K562 (cell line): Measurements from ENCODE around the gene LRRC26. TPM values are rescaled to one million over a fixed set of nuclear protein-coding genes. Genes with fewer than 3 reads are reported as not detected.
A peak's percentile ranks its signal among the peaks of the same experiment; 100 is the strongest.

Source experiments
- CREBBP ChIP-seq: IDR thresholded peaks from one replicate; pipeline ENCODE4 v1.6.1; 2012; ENCODE audit warnings: low read depth, mild to moderate bottlenecking, control low read depth, inconsistent platforms, low read length
- ELF1 ChIP-seq: fragments of 200-800 bp; sonication (Bioruptor generic); IDR thresholded peaks from 2 replicates; pipeline ENCODE4 v1.6.1; 2016; ENCODE audit warnings: missing genetic modification characterization, missing compliant biosample characterization
- HDAC8 ChIP-seq: fragments of 450-650 bp; IDR thresholded peaks from 2 replicates; pipeline ENCODE4 v1.6.1; 2016; ENCODE audit warnings: mild to moderate bottlenecking, missing genetic modification characterization, moderate library complexity, missing compliant biosample characterization
- HMG20A ChIP-seq: fragments of 450-650 bp; formaldehyde crosslinking; conservative IDR thresholded peaks from 2 replicates; pipeline ENCODE4 v1.4.0; 2020; ENCODE audit warnings: mild to moderate bottlenecking, mixed read lengths
- JUND ChIP-seq, 2 experiments: IDR thresholded peaks; 2 replicates in 1 of 2; 3 replicates in 1 of 2; pipeline ENCODE4 v1.6.1; 2011; ENCODE audit warnings: borderline replicate concordance in 2 of 2, low read depth in 2 of 2, low read length in 2 of 2, improper control_type of control experiment in 1 of 2, missing biosample characterization in 1 of 2, missing genetic modification characterization in 1 of 2, missing genetic modification reagents in 1 of 2
- NCOA1 ChIP-seq: fragments of 450-650 bp; IDR thresholded peaks from 2 replicates; pipeline ENCODE4 v1.6.1; 2016; ENCODE audit warnings: low read depth
- PATZ1 ChIP-seq: fragments of 250-450 bp; sonication (Bioruptor Pico); IDR thresholded peaks from 2 replicates; pipeline ENCODE4 v1.5.0; 2020; ENCODE audit warnings: mild to moderate bottlenecking, borderline replicate concordance
- POLR2A ChIP-seq: fragments of 450-650 bp; conservative IDR thresholded peaks from 2 replicates; pipeline ENCODE4 v1.6.1; 2016
- PREB ChIP-seq: sonication (generic); formaldehyde crosslinking; IDR thresholded peaks from 2 replicates; pipeline ENCODE4 v1.8.1; 2023; ENCODE audit warnings: mild to moderate bottlenecking, missing genetic modification reagents
- TAF15 ChIP-seq: fragments of 200-400 bp; formaldehyde crosslinking; IDR thresholded peaks from 2 replicates; pipeline ENCODE4 v1.6.1; 2017; ENCODE audit warnings: mild to moderate bottlenecking, low read depth, low read length, moderate library complexity
- TSC22D4 ChIP-seq: fragments of 450-650 bp; IDR thresholded peaks from 2 replicates; pipeline ENCODE4 v1.6.1; 2016; ENCODE audit warnings: missing genetic modification characterization, missing biosample characterization, control low read depth
- polyA plus RNA-seq, 8 experiments: library from polyadenylated mRNA; depleted of rRNA in 4 of 8; stranded (reverse) in 5 of 8; unstranded in 3 of 8; fragments of >200 nt; fragmentation: Nextera tagmentation in 2 of 8; fragmentation: Illumina TruSeq in 1 of 8; extraction: Ambion mirVana in 2 of 8; extraction: Trizol in 1 of 8; gene quantifications; 2 replicates each; pipeline versions ENCODE4 v1.2.1 to v1.2.3, GENCODE V29; 2011 to 2014; ENCODE audit warnings: inconsistent platforms in 1 of 8, missing spikeins in 1 of 8
- total RNA-seq, 7 experiments: library from RNA; depleted of rRNA in 6 of 7; stranded (reverse); fragments of >200 nt in 6 of 7; fragmentation: Illumina TruSeq in 2 of 7; extraction: Trizol in 2 of 7; gene quantifications; 2 replicates each; pipeline versions ENCODE4 v1.2.1 to v1.2.3, GENCODE V29; 2011 to 2021; ENCODE audit warnings: low replicate concordance in 1 of 7
- TF ChIP-seq, protein P1 (sequence below): sonication (generic); formaldehyde crosslinking; IDR thresholded peaks from 2 replicates; pipeline ENCODE4 v1.9.0; 2022; ENCODE audit warnings: mild to moderate bottlenecking, missing genetic modification reagents
- TF ChIP-seq, protein P2 (sequence below): fragments of 450-650 bp; IDR thresholded peaks from one replicate; pipeline ENCODE4 v1.6.1; 2018; ENCODE audit warnings: mild to moderate bottlenecking, moderate library complexity; ENCODE audit not compliant: partially characterized antibody

LRRC26 gene
- total and polyA plus RNA-seq, 9 of the 15 experiments (the other 6 are each of a cell fraction or from before 2014, with no cell fraction given) = not detected

DNA sequence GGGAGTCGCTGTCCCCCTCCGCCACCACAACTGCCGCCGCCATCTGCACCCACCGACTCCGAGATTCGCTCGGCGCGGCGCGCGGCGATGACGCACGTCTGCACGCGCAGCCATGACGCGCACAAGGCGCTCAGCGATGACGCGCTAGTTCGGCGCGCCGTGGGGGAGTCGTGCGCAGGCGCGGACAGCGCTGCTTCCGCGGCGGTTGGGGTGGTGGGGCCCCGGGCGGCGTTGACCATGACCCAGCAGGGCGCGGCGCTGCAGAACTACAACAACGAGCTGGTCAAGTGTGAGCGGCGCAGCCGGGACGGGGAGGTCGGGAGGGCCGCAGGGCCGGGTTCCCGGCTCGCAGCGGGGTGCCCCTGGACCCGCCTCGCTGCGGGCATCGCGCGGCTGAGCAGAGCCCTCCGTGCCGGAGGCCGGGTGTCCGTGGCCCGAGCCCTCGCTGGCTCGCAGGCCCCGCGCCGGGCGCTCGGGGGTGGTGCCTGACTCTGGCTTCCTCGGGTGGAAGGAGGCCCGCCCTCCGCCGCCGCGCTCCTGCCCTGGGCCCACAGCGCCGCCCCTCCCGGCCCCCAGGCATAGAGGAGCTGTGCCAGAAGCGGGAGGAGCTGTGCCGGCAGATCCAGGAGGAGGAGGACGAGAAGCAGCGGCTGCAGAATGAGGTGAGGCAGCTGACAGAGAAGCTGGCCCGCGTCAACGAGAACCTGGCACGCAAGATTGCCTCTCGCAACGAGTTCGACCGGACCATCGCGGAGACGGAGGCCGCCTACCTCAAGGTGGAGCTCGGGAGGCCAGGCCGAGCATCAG is 18.8 kb upstream of the LRRC26 start, which contains the start of the genes ANAPC2 and SSNA1 (continued):
- 0 out of 2 replicates have a peak, but pooled peaks have one; percentile 30 for TF ChIP-seq HDAC8 (tag)
- no peak for TF ChIP-seq TSC22D4 (tag)
- TF ChIP-seq, protein P1, sequence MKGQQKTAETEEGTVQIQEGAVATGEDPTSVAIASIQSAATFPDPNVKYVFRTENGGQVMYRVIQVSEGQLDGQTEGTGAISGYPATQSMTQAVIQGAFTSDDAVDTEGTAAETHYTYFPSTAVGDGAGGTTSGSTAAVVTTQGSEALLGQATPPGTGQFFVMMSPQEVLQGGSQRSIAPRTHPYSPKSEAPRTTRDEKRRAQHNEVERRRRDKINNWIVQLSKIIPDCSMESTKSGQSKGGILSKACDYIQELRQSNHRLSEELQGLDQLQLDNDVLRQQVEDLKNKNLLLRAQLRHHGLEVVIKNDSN (CRISPR knock-in tag) = peak; percentile 64
- no peak for TF ChIP-seq PATZ1
- no peak for TF ChIP-seq HMG20A (CRISPR knock-in tag)
- TF ChIP-seq TAF15 = no peak
- TF ChIP-seq PREB (CRISPR knock-in tag) = no peak
- TF ChIP-seq ELF1 (tag) = peak; percentile 74
- TF ChIP-seq, protein P2, sequence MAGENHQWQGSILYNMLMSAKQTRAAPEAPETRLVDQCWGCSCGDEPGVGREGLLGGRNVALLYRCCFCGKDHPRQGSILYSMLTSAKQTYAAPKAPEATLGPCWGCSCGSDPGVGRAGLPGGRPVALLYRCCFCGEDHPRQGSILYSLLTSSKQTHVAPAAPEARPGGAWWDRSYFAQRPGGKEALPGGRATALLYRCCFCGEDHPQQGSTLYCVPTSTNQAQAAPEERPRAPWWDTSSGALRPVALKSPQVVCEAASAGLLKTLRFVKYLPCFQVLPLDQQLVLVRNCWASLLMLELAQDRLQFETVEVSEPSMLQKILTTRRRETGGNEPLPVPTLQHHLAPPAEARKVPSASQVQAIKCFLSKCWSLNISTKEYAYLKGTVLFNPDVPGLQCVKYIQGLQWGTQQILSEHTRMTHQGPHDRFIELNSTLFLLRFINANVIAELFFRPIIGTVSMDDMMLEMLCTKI = no peak
- TF ChIP-seq CREBBP = no peak
- TF ChIP-seq POLR2A = peak; percentile 82
- TF ChIP-seq JUND (IDR thresholded peaks at IDR 0.05; ENCODE audit: borderline replicate concordance, low read depth, low read length) = peak; percentile 87
- TF ChIP-seq JUND (tag; IDR thresholded peaks at IDR 0.05; ENCODE audit: borderline replicate concordance, low read depth, low read length) = no peak; the same call in 2 of the 3 replicates
- no peak for TF ChIP-seq NCOA1
